PC-9 (cell line): ENCODE measurements around the gene CKB.

Experiments
- CTCF ChIP-seq: fragments of 200-600 bp; sonication (generic); conservative IDR thresholded peaks from 2 replicates; pipeline ENCODE4 v1.6.1; 2017; ENCODE audit warnings: mixed run types, antibody characterized with exemption, mild to moderate bottlenecking, moderate library complexity
- EZH2 ChIP-seq: fragments of 200-600 bp; sonication (generic); IDR thresholded peaks from 2 replicates; pipeline ENCODE4 v1.8.0; 2017; ENCODE audit warnings: antibody characterized with exemption, low read depth

GRCh38 chr14:103560691-103561090, 38.1 kb upstream of the CKB start:
- no peak for TF ChIP-seq CTCF
- no peak for TF ChIP-seq EZH2
